GM23338 (cell line): ENCODE data around the gene CXCL12. TPM values are rescaled to one million over a fixed set of nuclear protein-coding genes. Genes with fewer than 3 reads are reported as not detected.
A peak's percentile ranks its signal among the peaks of the same experiment; 100 is the strongest.

Source experiments
- ATAC-seq: fragments of 200-7000 bp; cut with Tn5 transposase; 3 replicates; pipeline ENCODE4 v1.9.1; 2020
- DNase-seq: peaks from one replicate; pipeline ENCODE4 v3.0.0-alpha.2; 2015; ENCODE audit warnings: low spot score
- H2AFZ ChIP-seq: fragments of 200-600 bp; sonication (generic); 2 replicates; pipeline ENCODE4 v1.8.0; 2016; ENCODE audit warnings: antibody characterized with exemption, mild to moderate bottlenecking, moderate library complexity
- H3F3A ChIP-seq: fragments of 200-600 bp; sonication (generic); replicated peaks from 2 replicates; pipeline ENCODE4 v1.8.0; 2017; ENCODE audit warnings: antibody characterized with exemption, mixed run types, low read depth
- H3K27ac ChIP-seq: fragments of 200-600 bp; sonication (generic); 2 replicates; pipeline ENCODE4 v1.6.1; 2016; ENCODE audit warnings: low read depth
- H3K27me3 ChIP-seq: fragments of 200-600 bp; sonication (generic); 2 replicates; pipeline ENCODE4 v1.8.0; 2016; ENCODE audit warnings: mild to moderate bottlenecking, mixed run types, moderate library complexity; ENCODE audit not compliant: insufficient read depth
- H3K36me3 ChIP-seq: fragments of 200-600 bp; sonication (generic); 2 replicates; pipeline ENCODE4 v1.8.0; 2016; ENCODE audit warnings: mild to moderate bottlenecking; ENCODE audit not compliant: insufficient read depth
- H3K4me1 ChIP-seq: fragments of 200-600 bp; sonication (generic); 2 replicates; pipeline ENCODE4 v1.8.0; 2016; ENCODE audit warnings: mild to moderate bottlenecking, moderate library complexity; ENCODE audit not compliant: insufficient read depth
- H3K4me2 ChIP-seq: fragments of 200-600 bp; sonication (generic); 2 replicates; pipeline ENCODE4 v1.7.1; 2017; ENCODE audit warnings: mixed run types
- H3K4me3 ChIP-seq: fragments of 200-600 bp; sonication (generic); 2 replicates; pipeline ENCODE4 v1.6.1; 2016; ENCODE audit warnings: mixed run types
- H3K79me2 ChIP-seq: fragments of 200-600 bp; sonication (generic); replicated peaks from 2 replicates; pipeline ENCODE4 v1.8.0; 2017; ENCODE audit warnings: mild to moderate bottlenecking; ENCODE audit not compliant: insufficient read depth
- H3K9me2 ChIP-seq: fragments of 200-600 bp; sonication (generic); 2 replicates; pipeline ENCODE4 v1.8.0; 2017; ENCODE audit not compliant: insufficient read depth
- H4K20me1 ChIP-seq: fragments of 200-600 bp; sonication (generic); replicated peaks from 2 replicates; pipeline ENCODE4 v1.8.0; 2017; ENCODE audit warnings: mild to moderate bottlenecking; ENCODE audit not compliant: insufficient read depth
- H3K27ac Mint-ChIP-seq: 2 replicates; pipeline ENCODE4 v1.8.0; 2020; ENCODE audit warnings: inconsistent platforms, mild to moderate bottlenecking, moderate library complexity, mixed read lengths
- H3K27me3 Mint-ChIP-seq: 3 replicates; pipeline ENCODE4 v1.8.0; 2022; ENCODE audit warnings: low read depth, mild to moderate bottlenecking, moderate library complexity, mixed read lengths, inconsistent platforms; ENCODE audit not compliant: insufficient read depth, poor library complexity
- H3K36me3 Mint-ChIP-seq: 3 replicates; pipeline ENCODE4 v1.8.0; 2021; ENCODE audit warnings: low read depth, mild to moderate bottlenecking, inconsistent platforms, moderate library complexity, mixed read lengths
- H3K4me1 Mint-ChIP-seq: 3 replicates; pipeline ENCODE4 v1.8.0; 2020; ENCODE audit warnings: mild to moderate bottlenecking, inconsistent platforms, mixed read lengths
- H3K4me3 Mint-ChIP-seq: 3 replicates; pipeline ENCODE4 v1.8.0; 2021; ENCODE audit warnings: moderate library complexity, mild to moderate bottlenecking, inconsistent platforms, mixed read lengths
- H3K9me3 Mint-ChIP-seq: 3 replicates; pipeline ENCODE4 v1.8.0; 2020; ENCODE audit warnings: moderate library complexity, mild to moderate bottlenecking, inconsistent platforms, mixed read lengths
- JUNB ChIP-seq: IDR thresholded peaks from one replicate; pipeline ENCODE4 v1.6.1; 2016; ENCODE audit warnings: antibody characterized with exemption; ENCODE audit not compliant: unreplicated experiment
- POLR2AphosphoS5 ChIP-seq: IDR thresholded peaks from 2 replicates; pipeline ENCODE4 v1.6.1; 2016; ENCODE audit warnings: antibody characterized with exemption, low read depth
- REST ChIP-seq: IDR thresholded peaks from one replicate; pipeline ENCODE4 v1.6.1; 2018; ENCODE audit warnings: antibody characterized with exemption; ENCODE audit not compliant: unreplicated experiment
- ZNF114 ChIP-seq: fragments of 250-450 bp; sonication (Bioruptor Pico); IDR thresholded peaks from 2 replicates; pipeline ENCODE4 v1.5.0; 2020; ENCODE audit warnings: mild to moderate bottlenecking, moderate library complexity
- ZNF331 ChIP-seq: fragments of 250-450 bp; sonication (Bioruptor Pico); IDR thresholded peaks from 2 replicates; pipeline ENCODE4 v1.5.0; 2020; ENCODE audit warnings: low read depth, mild to moderate bottlenecking, moderate library complexity
- polyA plus RNA-seq: library from polyadenylated mRNA; unstranded; fragments of >200 nt; fragmentation: Nextera tagmentation; extraction: Ambion mirVana; gene quantifications from 2 replicates; pipeline ENCODE4 v1.2.1, GENCODE V29; 2016
- total RNA-seq: library from RNA; depleted of rRNA; stranded (reverse); fragments of >200 nt; shearing (Covaris generic); gene quantifications from 2 replicates; pipeline ENCODE4 v1.2.3, GENCODE V29; 2014
- TF ChIP-seq, protein P1 (sequence below), 2 experiments: fragments of 200-600 bp in 1 of 2; sonication (generic) in 1 of 2; conservative IDR thresholded peaks; 2 replicates each; pipeline versions ENCODE4 v1.5.1 to v1.6.1; 2016 to 2017; ENCODE audit warnings: antibody characterized with exemption in 2 of 2, low read depth in 2 of 2, mild to moderate bottlenecking in 2 of 2, moderate library complexity in 1 of 2
- TF ChIP-seq, protein P2 (sequence below): IDR thresholded peaks from 2 replicates; pipeline ENCODE4 v1.6.1; 2016; ENCODE audit warnings: antibody characterized with exemption

Gene CXCL12
- total and polyA plus RNA-seq, 2 experiments from 2014 or later, result 53.8 to 58.5 TPM

GRCh38 chr10:44398271-44398670, 13.4 kb upstream of the CXCL12 start:
- Mint-ChIP-seq H3K4me1 (peaks cover 62% of the 10 kb centered on the region), H3K27me3 (peaks cover 25% of the 10 kb centered on the region), H3K4me3 (no peak overlapping the region), H3K36me3 (no peaks in the 10 kb centered on the region; the same call in 2 of the 3 replicates), H3K27ac (no peak overlapping the region), H3K9me3 (no peaks in the 10 kb centered on the region; the same call in 2 of the 3 replicates)
- Histone ChIP-seq H3K36me3 (no peaks in the 10 kb centered on the region), H3K79me2 (no peaks in the 10 kb centered on the region), H3K4me3 (no peak overlapping the region), H3K4me1 (peaks cover 42% of the 10 kb centered on the region), H3K4me2 (0 out of 2 replicates have a peak overlapping the region, but pooled peaks have one; percentile 61), H3F3A (no peaks in the 10 kb centered on the region), H3K27ac (no peak overlapping the region), H2AFZ (peak overlapping the region; percentile 11; the same call in 1 of the 2 replicates), H3K9me2 (no peaks in the 10 kb centered on the region), H4K20me1 (no peaks in the 10 kb centered on the region), H3K27me3 (peaks cover 8% of the 10 kb centered on the region; the same call in 1 of the 2 replicates)
- TF ChIP-seq, protein P1, sequence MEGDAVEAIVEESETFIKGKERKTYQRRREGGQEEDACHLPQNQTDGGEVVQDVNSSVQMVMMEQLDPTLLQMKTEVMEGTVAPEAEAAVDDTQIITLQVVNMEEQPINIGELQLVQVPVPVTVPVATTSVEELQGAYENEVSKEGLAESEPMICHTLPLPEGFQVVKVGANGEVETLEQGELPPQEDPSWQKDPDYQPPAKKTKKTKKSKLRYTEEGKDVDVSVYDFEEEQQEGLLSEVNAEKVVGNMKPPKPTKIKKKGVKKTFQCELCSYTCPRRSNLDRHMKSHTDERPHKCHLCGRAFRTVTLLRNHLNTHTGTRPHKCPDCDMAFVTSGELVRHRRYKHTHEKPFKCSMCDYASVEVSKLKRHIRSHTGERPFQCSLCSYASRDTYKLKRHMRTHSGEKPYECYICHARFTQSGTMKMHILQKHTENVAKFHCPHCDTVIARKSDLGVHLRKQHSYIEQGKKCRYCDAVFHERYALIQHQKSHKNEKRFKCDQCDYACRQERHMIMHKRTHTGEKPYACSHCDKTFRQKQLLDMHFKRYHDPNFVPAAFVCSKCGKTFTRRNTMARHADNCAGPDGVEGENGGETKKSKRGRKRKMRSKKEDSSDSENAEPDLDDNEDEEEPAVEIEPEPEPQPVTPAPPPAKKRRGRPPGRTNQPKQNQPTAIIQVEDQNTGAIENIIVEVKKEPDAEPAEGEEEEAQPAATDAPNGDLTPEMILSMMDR (conservative IDR thresholded peaks at IDR 0.05; ENCODE audit: low read depth in 2 of 2), result peak in 1 of 2 experiments; percentile 23; a peak in 1 of 4 replicates
- no peak for TF ChIP-seq ZNF114 (CRISPR knock-in tag)
- ATAC-seq (peak; percentile 53), DNase-seq (peak; percentile 26)

- H3K27me3 Mint-ChIP-seq, result peaks cover 25% of the 10 kb centered on the region
- Histone ChIP-seq H3K9me2 (no peaks in the 10 kb centered on the region), H3K27me3 (peaks cover 8% of the 10 kb centered on the region; the same call in 1 of the 2 replicates), H3K27ac (no peak overlapping the region), H3K36me3 (no peaks in the 10 kb centered on the region; the same call in 1 of the 2 replicates), H4K20me1 (no peaks in the 10 kb centered on the region), H3K4me3 (no peak overlapping the region), H3K79me2 (no peaks in the 10 kb centered on the region), H2AFZ (no peak overlapping the region), H3F3A (no peaks in the 10 kb centered on the region), H3K4me2 (no peak overlapping the region), H3K4me1 (peaks cover 42% of the 10 kb centered on the region)
- H3K27ac Mint-ChIP-seq, result no peak overlapping the region
- ATAC-seq (peak; percentile 8; the same call in 1 of the 3 replicates), DNase-seq (no peak)
- H3K4me3 Mint-ChIP-seq, result no peak overlapping the region
- H3K4me1 Mint-ChIP-seq, result peaks cover 59% of the 10 kb centered on the region
- H3K36me3 Mint-ChIP-seq, result no peaks in the 10 kb centered on the region; the same call in 2 of the 3 replicates
- H3K9me3 Mint-ChIP-seq, result no peaks in the 10 kb centered on the region; the same call in 2 of the 3 replicates
- TF ChIP-seq, protein P2, sequence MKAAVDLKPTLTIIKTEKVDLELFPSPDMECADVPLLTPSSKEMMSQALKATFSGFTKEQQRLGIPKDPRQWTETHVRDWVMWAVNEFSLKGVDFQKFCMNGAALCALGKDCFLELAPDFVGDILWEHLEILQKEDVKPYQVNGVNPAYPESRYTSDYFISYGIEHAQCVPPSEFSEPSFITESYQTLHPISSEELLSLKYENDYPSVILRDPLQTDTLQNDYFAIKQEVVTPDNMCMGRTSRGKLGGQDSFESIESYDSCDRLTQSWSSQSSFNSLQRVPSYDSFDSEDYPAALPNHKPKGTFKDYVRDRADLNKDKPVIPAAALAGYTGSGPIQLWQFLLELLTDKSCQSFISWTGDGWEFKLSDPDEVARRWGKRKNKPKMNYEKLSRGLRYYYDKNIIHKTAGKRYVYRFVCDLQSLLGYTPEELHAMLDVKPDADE, result no peak
- TF ChIP-seq POLR2AphosphoS5, result no peak
- TF ChIP-seq REST, result no peak
- TF ChIP-seq, protein P1 (conservative IDR thresholded peaks at IDR 0.05; ENCODE audit: low read depth in 2 of 2), result no peak
- TF ChIP-seq ZNF331 (CRISPR knock-in tag), result no peak
- TF ChIP-seq JUNB, result no peak
Measured at GRCh38 chr10:44397476-44398225, 12.8 kb upstream of the CXCL12 start.
